Chondrocyte (in vitro differentiated cells): ENCODE results near the gene SUZ12. TPM values are rescaled to one million over a fixed set of nuclear protein-coding genes. Genes with fewer than 3 reads are reported as not detected.
A peak's percentile ranks its signal among the peaks of the same experiment; 100 is the strongest.
"Not testable (repeated sequence)": the region's sequence is repeated elsewhere in the genome, so short reads cannot be mapped to it uniquely, and the experiment has no call there.

Source experiments
- DNase-seq: peaks from one replicate; pipeline ENCODE4 v3.0.0; 2021; ENCODE audit warnings: mixed read lengths, low spot score
- H3K27ac Mint-ChIP-seq: one replicate; pipeline ENCODE4 v1.8.0; 2021; ENCODE audit warnings: mild to moderate bottlenecking, moderate library complexity, mixed read lengths; ENCODE audit not compliant: unreplicated experiment
- H3K27me3 Mint-ChIP-seq: 2 replicates; pipeline ENCODE4 v1.8.0; 2021; ENCODE audit warnings: low read depth, mixed read lengths
- H3K36me3 Mint-ChIP-seq: 2 replicates; pipeline ENCODE4 v1.8.0; 2021; ENCODE audit warnings: low read depth, mixed read lengths
- H3K4me1 Mint-ChIP-seq: 2 replicates; pipeline ENCODE4 v1.8.0; 2021; ENCODE audit warnings: low read depth, mild to moderate bottlenecking, mixed read lengths
- H3K4me3 Mint-ChIP-seq: one replicate; pipeline ENCODE4 v1.8.0; 2021; ENCODE audit warnings: mild to moderate bottlenecking, moderate library complexity, mixed read lengths; ENCODE audit not compliant: unreplicated experiment
- H3K9me3 Mint-ChIP-seq: 2 replicates; pipeline ENCODE4 v1.8.0; 2021; ENCODE audit warnings: low read depth, mixed read lengths
- CTCF ChIP-seq: fragments of 200-600 bp; sonication (generic); IDR thresholded peaks from 2 replicates; pipeline ENCODE4 v1.5.0; 2021; ENCODE audit warnings: antibody characterized with exemption, mild to moderate bottlenecking, moderate library complexity
- long read RNA-seq: library from polyadenylated mRNA; stranded (forward); transcript quantifications from one replicate; pipeline ENCODE4 v2.0.0, GENCODE V29; 2021
- total RNA-seq: library from RNA; stranded (reverse); gene quantifications from 3 replicates; pipeline ENCODE4 v1.2.1, GENCODE V29; 2021

SUZ12 gene
- total RNA-seq, result 19.1 to 23.6 TPM (median 19.5 TPM) in 3 replicates
- long read RNA-seq, full-length matches to known transcripts, result 54 of 60 reads
- long read RNA-seq, partial matches to known transcripts, result 1 of 60 reads
- long read RNA-seq, other reads (novel, unspliced or antisense), result 5 of 60 reads

- Mint-ChIP-seq H3K4me1 (peaks cover 15% of the 10 kb centered on the region), H3K27ac (peak within 1 kb of the TSS; percentile 87), H3K4me3 (peak within 1 kb of the TSS; percentile 81)
- not testable (repeated sequence) for H3K27me3 Mint-ChIP-seq, H3K36me3 Mint-ChIP-seq, H3K9me3 Mint-ChIP-seq
- DNase-seq, result peak; percentile 90
Observed at GRCh38 chr17:31936615-31937609, at the start of gene SUZ12. SUZ12 (plus strand) TSS chr17:31937007; CDS start chr17:31937247, 240 bp downstream.

DNA sequence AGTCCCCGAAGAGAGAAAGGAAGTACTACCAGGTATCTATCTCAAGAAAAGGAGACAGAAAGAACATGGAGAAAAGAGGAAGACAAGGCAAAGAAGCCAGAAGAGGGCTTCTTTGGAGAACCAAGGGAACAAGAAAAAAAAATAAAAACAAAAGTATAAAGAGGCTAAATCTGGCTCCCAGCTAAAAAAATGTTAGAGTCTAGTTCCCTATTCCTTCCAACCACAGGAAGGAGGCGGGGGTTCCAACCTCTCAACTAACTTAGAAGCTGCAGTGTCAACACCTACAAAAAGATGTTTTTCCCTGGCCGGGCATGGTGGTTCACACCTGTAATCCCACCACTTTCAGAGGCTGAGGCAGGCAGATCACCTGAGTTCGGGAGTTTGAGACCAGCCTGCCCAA is 48.7 kb upstream of the SUZ12 start:
- Mint-ChIP-seq H3K4me3 (no peak overlapping the region), H3K27me3 (no peaks in the 10 kb centered on the region), H3K4me1 (no peaks in the 10 kb centered on the region), H3K27ac (no peak overlapping the region), H3K9me3 (no peaks in the 10 kb centered on the region), H3K36me3 (peaks cover 38% of the 10 kb centered on the region)
- peak; percentile 19 for DNase-seq
- TF ChIP-seq CTCF, result no peak

DNA sequence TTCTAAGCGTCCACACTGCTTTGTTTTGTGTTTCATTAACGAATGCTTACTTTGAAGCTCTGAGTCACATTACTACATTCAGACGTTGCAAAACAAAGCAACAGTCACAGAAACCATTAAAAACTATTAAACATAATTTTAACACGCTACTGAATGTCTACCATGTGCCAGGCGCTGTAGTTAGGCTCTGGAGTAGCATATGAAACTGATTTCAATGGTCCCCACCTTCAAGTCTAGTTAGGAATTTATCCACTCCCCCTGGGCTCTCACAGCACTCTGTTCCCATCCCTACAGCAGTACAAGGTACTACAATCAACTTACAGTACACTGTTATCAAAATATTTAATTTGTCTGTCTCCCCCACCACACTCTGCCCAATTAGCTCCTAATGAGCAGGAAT is 35.9 kb upstream of the SUZ12 start:
- Mint-ChIP-seq H3K36me3 (peaks cover 6% of the 10 kb centered on the region), H3K27ac (no peak overlapping the region), H3K27me3 (no peaks in the 10 kb centered on the region), H3K4me3 (no peak overlapping the region), H3K9me3 (no peaks in the 10 kb centered on the region), H3K4me1 (peaks cover 18% of the 10 kb centered on the region)
- no peak for TF ChIP-seq CTCF
- DNase-seq, result peak; percentile 2

- Mint-ChIP-seq H3K36me3 (peaks cover 4% of the 10 kb centered on the region), H3K27me3 (no peaks in the 10 kb centered on the region), H3K4me1 (peaks cover 24% of the 10 kb centered on the region), H3K4me3 (no peak overlapping the region), H3K27ac (no peak overlapping the region), H3K9me3 (no peaks in the 10 kb centered on the region)
- no peak for TF ChIP-seq CTCF
- no peak for DNase-seq
Observed at GRCh38 chr17:31902693-31903092, 34.1 kb upstream of the SUZ12 start.

- Mint-ChIP-seq H3K4me1 (peaks cover 28% of the 10 kb centered on the region), H3K27me3 (no peaks in the 10 kb centered on the region), H3K4me3 (no peak overlapping the region), H3K36me3 (peaks cover under 1% of the 10 kb centered on the region), H3K27ac (no peak overlapping the region), H3K9me3 (no peaks in the 10 kb centered on the region)
- TF ChIP-seq CTCF, result no peak
- peak; percentile 46 for DNase-seq
Observed at GRCh38 chr17:31903401-31903800, 33.4 kb upstream of the SUZ12 start.
